ENCODE data around the gene RAPSN.

DNA sequence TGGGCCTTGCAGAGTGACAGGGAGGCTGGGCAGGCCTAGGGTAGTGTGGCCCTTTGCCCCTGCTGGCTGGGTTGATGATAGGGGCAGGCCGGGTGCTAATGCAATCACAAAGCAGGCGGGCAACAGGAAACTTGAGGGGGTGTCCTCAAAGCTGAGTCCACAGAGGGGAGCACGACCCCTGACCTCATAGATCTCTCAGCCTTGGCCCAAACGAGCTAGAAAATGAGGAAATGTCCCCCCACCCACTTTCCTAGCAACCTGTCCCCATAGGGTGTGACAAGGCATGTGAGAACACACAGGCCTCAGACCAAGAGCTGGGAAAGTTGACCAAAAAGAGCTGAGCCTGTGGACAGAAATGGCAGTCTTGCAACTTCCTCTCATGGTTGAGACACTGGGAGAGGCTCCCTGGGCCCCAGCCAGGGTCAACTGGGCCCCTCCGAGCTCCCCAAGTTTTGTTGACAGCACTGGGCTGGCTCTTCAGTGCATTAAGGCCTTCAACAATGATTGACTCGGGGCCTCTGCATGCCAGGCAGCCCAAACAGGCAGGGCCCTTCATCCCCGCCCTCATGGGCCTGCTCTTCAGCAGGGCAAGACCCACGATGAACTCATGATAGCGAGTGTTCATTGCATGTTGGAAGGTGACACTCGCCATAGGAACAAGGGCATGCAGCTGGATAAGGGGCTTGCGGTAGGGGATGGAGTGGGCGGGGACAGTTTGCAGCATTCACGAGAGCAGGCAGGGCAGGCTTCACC lies 60.8 kb downstream of the RAPSN start:
- no peak for TF ChIP-seq POLR2AphosphoS5 (IDR thresholded peaks at IDR 0.05)
- TF ChIP-seq, protein P1, sequence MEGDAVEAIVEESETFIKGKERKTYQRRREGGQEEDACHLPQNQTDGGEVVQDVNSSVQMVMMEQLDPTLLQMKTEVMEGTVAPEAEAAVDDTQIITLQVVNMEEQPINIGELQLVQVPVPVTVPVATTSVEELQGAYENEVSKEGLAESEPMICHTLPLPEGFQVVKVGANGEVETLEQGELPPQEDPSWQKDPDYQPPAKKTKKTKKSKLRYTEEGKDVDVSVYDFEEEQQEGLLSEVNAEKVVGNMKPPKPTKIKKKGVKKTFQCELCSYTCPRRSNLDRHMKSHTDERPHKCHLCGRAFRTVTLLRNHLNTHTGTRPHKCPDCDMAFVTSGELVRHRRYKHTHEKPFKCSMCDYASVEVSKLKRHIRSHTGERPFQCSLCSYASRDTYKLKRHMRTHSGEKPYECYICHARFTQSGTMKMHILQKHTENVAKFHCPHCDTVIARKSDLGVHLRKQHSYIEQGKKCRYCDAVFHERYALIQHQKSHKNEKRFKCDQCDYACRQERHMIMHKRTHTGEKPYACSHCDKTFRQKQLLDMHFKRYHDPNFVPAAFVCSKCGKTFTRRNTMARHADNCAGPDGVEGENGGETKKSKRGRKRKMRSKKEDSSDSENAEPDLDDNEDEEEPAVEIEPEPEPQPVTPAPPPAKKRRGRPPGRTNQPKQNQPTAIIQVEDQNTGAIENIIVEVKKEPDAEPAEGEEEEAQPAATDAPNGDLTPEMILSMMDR (IDR thresholded peaks at IDR 0.05) = no peak

Data from transverse colon (tissue), 4 donors.